Activated T-helper 17 cell treated with anti-CD3 and anti-CD28 coated beads, Interleukin-2, amount 50 U/mL, for 72 hours (primary cell): Measurements from ENCODE around the gene FAM78B. TPM values are rescaled to one million over a fixed set of nuclear protein-coding genes. Genes with fewer than 3 reads are reported as not detected.

Experiments
- ATAC-seq: fragments of 150-1000 bp; cut with Tn5 transposase; replicated peaks from 2 replicates; pipeline ENCODE4 v1.10.0; 2021; ENCODE audit warnings: mild to moderate bottlenecking, moderate library complexity
- H3K27ac Mint-ChIP-seq: one replicate; pipeline ENCODE4 v1.8.0; 2022; ENCODE audit warnings: mixed read lengths
- H3K27me3 Mint-ChIP-seq: one replicate; pipeline ENCODE4 v1.8.0; 2022; ENCODE audit warnings: mixed read lengths
- H3K36me3 Mint-ChIP-seq: one replicate; pipeline ENCODE4 v1.8.0; 2022; ENCODE audit warnings: low read depth, mild to moderate bottlenecking, mixed read lengths
- H3K4me1 Mint-ChIP-seq: one replicate; pipeline ENCODE4 v1.8.0; 2022; ENCODE audit warnings: mixed read lengths
- H3K4me3 Mint-ChIP-seq: one replicate; pipeline ENCODE4 v1.8.0; 2022; ENCODE audit warnings: mild to moderate bottlenecking, mixed read lengths
- H3K9me3 Mint-ChIP-seq: one replicate; pipeline ENCODE4 v1.8.0; 2022; ENCODE audit warnings: mixed read lengths
- total RNA-seq, 2 donors: library from RNA; stranded (reverse); gene quantifications; one replicate each; pipeline ENCODE4 v1.2.3, GENCODE V29; 2022

The FAM78B gene
- total RNA-seq, 2 donors from 2014 or later: 0.16 to 0.54 TPM

DNA sequence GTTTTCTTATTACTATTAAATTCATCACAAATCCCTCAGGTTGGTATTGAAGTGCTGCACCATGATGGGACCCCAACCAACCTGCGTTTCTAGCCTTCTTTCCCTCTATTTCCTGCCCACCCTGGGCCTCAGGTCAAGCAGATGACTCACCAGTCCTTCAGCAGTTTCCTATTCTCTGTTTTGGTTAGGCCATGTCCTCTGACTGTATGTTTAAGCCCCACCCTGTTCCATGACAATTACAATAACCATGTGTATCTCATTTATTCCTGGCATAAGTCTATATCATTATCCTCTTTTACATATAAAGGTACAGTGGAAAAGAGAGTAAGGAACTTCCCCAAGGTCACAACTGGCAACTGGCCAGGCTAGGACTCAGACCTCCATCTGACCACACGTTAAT is 5.3 kb upstream of the FAM78B start:
- H3K36me3 Mint-ChIP-seq: no peaks in the 10 kb centered on the region
- H3K27ac Mint-ChIP-seq: no peak overlapping the region
- no peak for ATAC-seq
- no peaks in the 10 kb centered on the region for H3K9me3 Mint-ChIP-seq
- H3K4me3 Mint-ChIP-seq: no peak overlapping the region
- no peaks in the 10 kb centered on the region for H3K4me1 Mint-ChIP-seq
- peaks cover 16% of the 10 kb centered on the region for H3K27me3 Mint-ChIP-seq

DNA sequence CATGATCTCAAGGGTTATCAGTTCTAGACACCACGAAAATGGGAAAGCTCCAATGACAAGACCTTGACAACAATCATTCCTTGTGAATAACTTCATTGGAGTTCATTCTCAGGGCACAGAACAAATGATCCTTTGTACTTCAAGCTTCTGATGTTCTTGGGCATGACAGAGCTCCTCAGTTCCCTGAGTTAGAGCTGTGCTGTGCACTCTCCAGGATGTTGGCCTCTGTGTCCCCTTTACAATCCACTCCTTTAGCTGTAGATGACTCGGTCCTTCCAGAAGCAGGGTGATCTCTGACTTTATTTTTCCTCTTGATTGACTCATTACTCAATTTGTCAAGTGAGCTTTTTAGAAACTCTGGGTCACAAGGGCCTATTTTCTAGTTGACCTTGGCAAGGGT is 3.9 kb upstream of the FAM78B start:
- ATAC-seq: peak; percentile 37
- H3K27ac Mint-ChIP-seq: no peak overlapping the region
- no peaks in the 10 kb centered on the region for H3K9me3 Mint-ChIP-seq
- H3K4me3 Mint-ChIP-seq: no peak overlapping the region
- no peaks in the 10 kb centered on the region for H3K4me1 Mint-ChIP-seq
- no peaks in the 10 kb centered on the region for H3K36me3 Mint-ChIP-seq
- H3K27me3 Mint-ChIP-seq: peaks cover 10% of the 10 kb centered on the region

DNA sequence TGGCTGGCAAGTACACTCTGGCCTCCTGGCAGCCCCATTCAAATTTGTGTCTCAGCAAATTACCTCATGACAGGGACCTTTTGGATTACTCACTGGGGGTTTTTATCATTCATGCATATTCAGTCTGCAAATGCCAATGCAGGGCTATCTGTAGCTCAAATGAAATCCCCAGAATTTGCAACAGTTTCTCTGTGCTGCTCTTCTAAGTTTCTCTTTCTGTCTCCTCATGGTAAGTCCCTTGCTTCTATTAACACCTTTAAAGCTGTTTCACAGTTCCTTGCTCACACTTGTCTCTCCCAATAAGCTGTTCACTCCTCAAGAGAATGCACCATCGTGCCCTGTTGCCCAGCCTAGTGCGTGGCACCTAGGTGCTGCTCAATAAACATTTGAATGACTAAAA is 3.3 kb upstream of the FAM78B start:
- H3K4me1 Mint-ChIP-seq: no peaks in the 10 kb centered on the region
- peaks cover 10% of the 10 kb centered on the region for H3K27me3 Mint-ChIP-seq
- no peak overlapping the region for H3K27ac Mint-ChIP-seq
- H3K9me3 Mint-ChIP-seq: no peaks in the 10 kb centered on the region
- no peaks in the 10 kb centered on the region for H3K36me3 Mint-ChIP-seq
- no peak overlapping the region for H3K4me3 Mint-ChIP-seq
- peak; percentile 67 for ATAC-seq

DNA sequence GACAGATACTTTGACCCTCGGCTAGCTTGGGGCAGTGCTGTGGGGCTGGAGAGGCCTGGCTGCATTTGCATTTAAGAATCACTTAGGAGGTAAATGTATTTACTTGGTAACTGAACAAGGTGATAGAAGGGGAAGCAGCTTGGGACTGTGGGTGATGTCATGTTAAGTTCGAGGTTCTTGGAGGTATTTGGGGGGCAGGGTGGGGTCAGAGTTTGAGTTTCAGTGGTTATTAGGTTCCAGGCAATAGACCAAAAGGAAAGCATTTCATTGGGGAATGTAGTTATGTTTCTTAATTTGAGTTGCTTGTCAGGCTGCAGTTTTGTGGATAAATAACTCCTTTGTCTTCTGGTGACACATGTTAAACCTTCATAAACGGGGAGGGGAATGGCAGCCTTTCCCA is 2.4 kb upstream of the FAM78B start:
- Mint-ChIP-seq H3K4me3 (no peak overlapping the region), H3K27me3 (peaks cover 10% of the 10 kb centered on the region), H3K36me3 (no peaks in the 10 kb centered on the region), H3K4me1 (no peaks in the 10 kb centered on the region), H3K27ac (no peak overlapping the region), H3K9me3 (no peaks in the 10 kb centered on the region)
- no peak for ATAC-seq

DNA sequence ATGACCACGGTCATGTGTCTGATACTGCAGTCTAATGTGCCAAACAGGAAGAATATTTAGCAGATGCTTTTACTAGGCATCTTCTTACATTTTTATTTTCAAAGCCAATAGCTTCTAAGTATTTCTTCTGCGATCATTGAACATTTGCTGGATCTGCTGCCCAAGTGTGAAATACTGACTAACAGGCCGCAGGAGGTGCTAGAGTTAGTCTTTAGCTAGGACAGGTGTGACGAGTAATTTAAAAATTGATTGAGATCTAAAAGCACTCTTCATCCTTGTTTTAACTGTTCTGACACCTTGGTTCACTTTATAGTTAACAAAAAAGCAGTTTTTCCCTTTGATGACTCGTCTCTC is 748 bp upstream of the FAM78B start:
- ATAC-seq: no peak
- Mint-ChIP-seq H3K27ac (no peak overlapping the region), H3K27me3 (peaks cover 14% of the 10 kb centered on the region), H3K36me3 (no peaks in the 10 kb centered on the region), H3K4me1 (no peaks in the 10 kb centered on the region), H3K4me3 (peak overlapping the region; percentile 53), H3K9me3 (no peaks in the 10 kb centered on the region)

DNA sequence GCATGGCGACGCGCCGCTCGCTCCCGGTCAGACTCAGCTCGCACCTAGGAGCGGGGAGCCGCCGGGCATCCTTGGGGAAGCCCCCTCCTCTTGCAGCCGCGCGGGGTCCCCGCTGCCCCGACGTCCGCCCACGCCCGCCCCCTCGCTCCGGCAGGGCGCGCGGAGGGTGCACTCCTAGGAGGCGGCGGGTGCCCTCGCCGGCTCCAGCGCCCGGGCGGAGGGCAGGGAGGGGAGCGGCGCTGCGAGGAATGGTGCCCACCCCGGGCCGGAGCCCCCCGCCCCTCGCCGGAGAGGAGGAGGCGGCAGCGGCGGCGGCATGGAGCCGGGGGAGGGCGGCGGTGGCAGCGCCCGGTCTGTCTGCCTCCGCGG is 488 bp downstream of the FAM78B start:
- Mint-ChIP-seq H3K9me3 (no peaks in the 10 kb centered on the region), H3K27me3 (peaks cover 22% of the 10 kb centered on the region)

DNA sequence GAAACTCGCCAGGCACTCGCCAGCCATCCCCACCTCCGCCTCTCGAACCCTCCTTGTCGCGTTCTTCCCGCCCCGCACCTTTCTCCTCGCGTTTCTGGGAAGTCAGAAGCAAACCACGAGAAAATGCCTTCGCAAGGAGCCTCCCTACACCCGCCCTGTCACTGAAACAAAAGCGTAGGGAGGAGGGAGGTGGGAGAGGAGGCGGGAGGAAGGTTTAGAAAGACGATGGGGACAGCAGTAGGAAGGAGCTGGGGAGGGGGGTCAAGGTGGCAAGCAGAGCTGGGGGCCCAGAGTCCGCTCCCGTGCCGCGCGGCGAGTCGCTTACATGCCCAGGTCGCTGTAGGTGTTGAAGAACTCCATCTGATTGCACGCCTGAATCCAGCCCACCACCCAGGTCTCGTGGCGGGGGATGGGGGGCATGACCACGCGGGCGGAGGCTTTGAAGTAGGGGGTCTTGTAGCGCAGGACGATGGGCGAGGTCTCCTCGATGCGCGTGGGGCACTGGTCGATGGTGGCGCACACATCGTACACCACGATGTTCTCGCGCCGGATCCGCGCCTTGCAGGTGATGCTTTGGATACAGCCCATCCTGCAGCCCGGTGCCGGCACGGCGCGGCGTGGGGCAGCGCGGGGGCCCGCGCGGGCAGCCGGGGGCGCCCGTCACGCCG is 1.0 kb downstream of the FAM78B start:
- no peak for ATAC-seq
- H3K9me3 Mint-ChIP-seq: no peaks in the 10 kb centered on the region
- no peaks in the 10 kb centered on the region for H3K4me1 Mint-ChIP-seq
- no peaks in the 10 kb centered on the region for H3K36me3 Mint-ChIP-seq
- H3K27ac Mint-ChIP-seq: no peak overlapping the region
- peak overlapping the region; percentile 62 for H3K4me3 Mint-ChIP-seq
- H3K27me3 Mint-ChIP-seq: peaks cover 23% of the 10 kb centered on the region

More for the DNA sequence above, 488 bp downstream of the FAM78B start:
- Mint-ChIP-seq H3K4me3 (no peak overlapping the region), H3K4me1 (no peaks in the 10 kb centered on the region), H3K36me3 (no peaks in the 10 kb centered on the region), H3K27ac (no peak overlapping the region)
- ATAC-seq: no peak

DNA sequence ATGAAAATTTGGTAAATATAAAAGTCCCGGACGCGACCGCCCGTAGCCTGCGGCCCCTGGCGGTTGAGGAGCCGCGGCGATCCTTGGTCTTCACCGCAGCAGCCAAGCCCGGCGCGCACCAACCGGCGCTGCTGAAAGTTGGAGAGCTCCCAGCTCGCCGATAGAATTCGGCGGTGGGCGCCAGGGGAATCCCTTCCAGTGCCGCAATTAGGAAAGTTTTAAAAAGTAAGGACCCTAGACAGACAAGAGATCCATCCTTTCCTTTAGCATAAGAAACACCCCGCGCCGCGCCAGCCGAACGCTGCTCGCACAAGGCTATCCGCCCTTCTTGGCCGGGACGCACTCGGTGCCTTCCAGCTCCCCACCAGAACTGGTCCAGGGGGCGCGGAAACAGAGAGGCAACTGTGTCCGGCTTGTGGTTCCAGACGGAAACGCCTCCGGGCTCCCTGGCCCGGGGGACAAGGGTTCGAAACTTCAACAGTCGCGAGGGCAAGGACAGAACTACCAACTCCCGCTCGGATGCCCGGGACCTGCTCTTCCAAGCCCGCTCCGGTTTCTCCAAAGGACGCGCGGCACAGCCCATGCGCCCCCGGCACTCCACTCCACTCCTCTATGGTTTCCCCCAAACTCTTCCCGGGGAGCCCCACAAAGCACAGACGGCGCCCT is 1.7 kb downstream of the FAM78B start:
- H3K4me3 Mint-ChIP-seq: peak overlapping the region; percentile 62
- H3K4me1 Mint-ChIP-seq: no peaks in the 10 kb centered on the region
- H3K36me3 Mint-ChIP-seq: no peaks in the 10 kb centered on the region
- ATAC-seq: no peak
- H3K27me3 Mint-ChIP-seq: peaks cover 17% of the 10 kb centered on the region
- H3K9me3 Mint-ChIP-seq: no peaks in the 10 kb centered on the region
- H3K27ac Mint-ChIP-seq: no peak overlapping the region

DNA sequence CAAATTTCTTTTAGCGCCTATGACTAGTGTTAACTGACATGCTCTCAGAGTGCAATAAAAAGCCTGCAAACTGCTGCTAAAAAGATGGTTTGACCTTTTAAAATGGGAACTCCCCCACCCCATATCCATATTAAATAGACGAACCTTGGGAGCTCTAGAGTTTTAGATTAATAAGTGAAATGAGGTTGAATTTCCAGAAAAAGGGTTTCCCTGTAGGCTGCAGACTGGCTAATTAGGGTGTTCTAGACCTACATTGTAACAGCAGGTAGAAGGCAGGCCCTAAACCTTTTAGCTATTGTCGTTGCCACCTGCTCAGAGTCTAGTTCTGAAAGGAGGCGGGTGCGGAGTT is 2.2 kb downstream of the FAM78B start:
- no peak overlapping the region for H3K27ac Mint-ChIP-seq
- H3K4me1 Mint-ChIP-seq: no peaks in the 10 kb centered on the region
- H3K27me3 Mint-ChIP-seq: peaks cover 17% of the 10 kb centered on the region
- no peaks in the 10 kb centered on the region for H3K36me3 Mint-ChIP-seq
- H3K4me3 Mint-ChIP-seq: peak overlapping the region; percentile 62
- no peak for ATAC-seq
- H3K9me3 Mint-ChIP-seq: no peaks in the 10 kb centered on the region

DNA sequence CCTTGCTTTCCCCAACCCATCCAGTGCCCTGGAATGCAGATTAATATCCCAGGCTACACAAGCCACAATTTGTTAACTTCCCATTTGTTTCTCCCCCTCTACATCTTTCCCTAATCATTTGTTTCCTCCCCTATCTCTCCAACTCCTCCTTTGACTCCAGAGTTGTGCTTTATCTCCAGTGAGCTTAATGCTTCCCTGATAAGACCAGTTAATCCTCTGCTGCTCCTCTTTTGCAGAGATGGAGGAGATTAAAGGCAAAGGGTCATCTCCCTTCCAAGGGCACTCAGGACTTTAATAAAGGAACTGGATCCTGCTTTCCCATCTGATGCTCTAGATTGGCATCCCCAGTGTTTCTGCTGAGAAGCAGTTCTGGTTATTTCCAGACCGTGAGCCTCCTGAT is 7.1 kb downstream of the FAM78B start:
- H3K9me3 Mint-ChIP-seq: no peaks in the 10 kb centered on the region
- no peak overlapping the region for H3K4me3 Mint-ChIP-seq
- H3K36me3 Mint-ChIP-seq: no peaks in the 10 kb centered on the region
- no peak overlapping the region for H3K27ac Mint-ChIP-seq
- ATAC-seq: no peak
- H3K27me3 Mint-ChIP-seq: peaks cover 17% of the 10 kb centered on the region
- H3K4me1 Mint-ChIP-seq: no peaks in the 10 kb centered on the region

DNA sequence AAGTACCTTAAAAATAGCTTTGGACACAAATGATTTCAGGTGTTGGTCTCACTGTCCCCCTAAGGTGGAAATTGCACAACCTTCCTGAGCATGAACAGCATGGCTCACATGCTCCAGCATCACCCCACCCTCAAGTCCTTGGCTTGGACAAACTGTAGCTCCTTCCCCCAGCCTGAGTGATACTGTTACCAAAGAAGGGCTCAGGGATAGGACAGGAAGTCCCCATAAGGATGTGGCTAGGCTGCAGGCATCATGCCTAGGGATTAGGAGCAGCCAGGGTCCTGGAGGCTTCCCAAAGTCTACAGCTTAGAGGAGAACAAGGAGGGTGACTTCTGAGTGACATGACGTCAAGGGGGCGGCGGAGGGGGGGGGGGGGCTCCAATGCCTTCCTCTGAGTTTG is 10.1 kb downstream of the FAM78B start:
- Mint-ChIP-seq H3K4me1 (no peaks in the 10 kb centered on the region), H3K9me3 (no peaks in the 10 kb centered on the region), H3K4me3 (no peak overlapping the region), H3K27me3 (peaks cover 8% of the 10 kb centered on the region), H3K36me3 (no peaks in the 10 kb centered on the region), H3K27ac (no peak overlapping the region)
- ATAC-seq: no peak

DNA sequence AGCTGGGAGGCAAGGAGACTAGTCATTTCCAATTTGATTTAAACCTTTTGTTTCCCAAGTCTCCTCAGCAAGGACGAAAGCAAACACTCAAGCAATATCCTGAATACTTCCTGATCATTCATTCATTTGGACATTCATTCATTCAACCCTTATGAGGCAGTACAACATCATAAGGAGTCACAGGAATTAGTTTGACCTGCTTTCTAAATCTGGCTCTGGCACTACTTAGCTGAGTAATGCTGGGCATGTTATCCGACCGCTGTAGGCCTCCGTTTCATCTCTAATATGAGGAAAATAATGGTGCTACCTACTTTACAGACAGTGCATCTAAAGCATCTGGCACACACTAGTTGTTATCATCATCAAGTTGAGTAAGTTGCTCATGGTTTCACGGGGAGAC is 11.7 kb downstream of the FAM78B start:
- ATAC-seq: no peak
- Mint-ChIP-seq H3K9me3 (no peaks in the 10 kb centered on the region), H3K4me1 (no peaks in the 10 kb centered on the region), H3K4me3 (no peak overlapping the region), H3K27ac (no peak overlapping the region), H3K27me3 (peaks cover 4% of the 10 kb centered on the region), H3K36me3 (no peaks in the 10 kb centered on the region)

DNA sequence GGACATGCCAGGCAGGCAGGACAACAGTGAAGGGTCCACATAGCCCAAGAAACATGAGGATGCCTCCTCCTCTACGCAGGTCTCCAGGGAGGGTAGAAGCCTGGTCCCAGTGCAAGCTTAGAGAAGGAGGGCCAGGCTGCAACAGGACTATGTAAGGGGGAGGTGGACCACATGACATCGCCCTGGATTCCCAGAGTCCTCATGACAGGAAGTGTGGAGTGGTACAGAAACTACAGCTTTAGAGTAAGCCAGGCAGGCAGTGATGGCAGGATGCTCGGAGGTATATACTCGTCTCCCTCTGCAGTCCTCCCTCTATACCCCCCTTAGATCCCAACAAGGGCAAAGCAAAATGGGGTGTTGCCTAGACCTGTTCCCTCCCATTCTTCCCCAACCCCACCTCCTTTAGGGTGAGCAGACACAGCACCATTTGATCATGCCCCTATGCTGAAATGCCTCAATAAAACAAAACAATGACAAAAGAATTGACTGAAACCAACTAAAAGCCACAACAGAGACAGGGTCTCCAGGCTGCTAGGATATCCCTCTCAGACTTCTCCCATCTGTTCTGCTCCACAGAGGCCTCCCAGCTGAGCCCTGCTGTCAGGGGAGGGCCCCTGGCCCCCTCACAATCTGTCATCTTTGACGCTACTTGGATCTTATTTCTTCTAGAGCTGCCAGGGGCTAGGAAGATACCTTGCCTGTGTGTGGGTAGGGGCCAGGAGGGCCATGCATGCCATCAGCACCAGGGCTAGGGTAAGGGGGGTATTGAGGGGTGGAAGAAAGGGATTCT is 13.1 kb downstream of the FAM78B start:
- Mint-ChIP-seq H3K9me3 (no peaks in the 10 kb centered on the region), H3K4me1 (no peaks in the 10 kb centered on the region), H3K36me3 (no peaks in the 10 kb centered on the region), H3K27me3 (peaks cover 4% of the 10 kb centered on the region), H3K4me3 (no peak overlapping the region), H3K27ac (no peak overlapping the region)
- ATAC-seq: no peak

DNA sequence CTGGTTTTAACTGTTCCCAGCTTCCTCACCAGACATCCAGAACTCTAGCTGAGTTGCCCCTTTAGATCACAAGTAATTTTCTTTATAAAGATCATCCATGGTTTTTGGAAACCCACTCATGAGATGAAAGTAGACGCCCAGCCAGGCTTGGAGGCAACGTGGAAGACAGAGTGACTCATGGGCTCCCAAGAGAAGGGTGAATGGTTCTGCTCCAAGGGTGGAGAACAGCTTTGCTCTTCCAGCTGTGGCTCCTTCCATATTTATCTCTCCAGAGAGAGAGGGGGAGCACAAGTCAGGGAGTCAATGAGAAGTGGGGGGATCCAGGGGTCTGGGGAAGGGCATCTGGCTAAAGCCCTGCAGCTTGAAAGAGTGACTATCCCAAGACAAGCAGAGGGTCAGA is 13.8 kb downstream of the FAM78B start:
- no peaks in the 10 kb centered on the region for H3K36me3 Mint-ChIP-seq
- no peaks in the 10 kb centered on the region for H3K4me1 Mint-ChIP-seq
- H3K27me3 Mint-ChIP-seq: peaks cover 4% of the 10 kb centered on the region
- ATAC-seq: no peak
- H3K4me3 Mint-ChIP-seq: no peak overlapping the region
- H3K9me3 Mint-ChIP-seq: no peaks in the 10 kb centered on the region
- H3K27ac Mint-ChIP-seq: no peak overlapping the region

DNA sequence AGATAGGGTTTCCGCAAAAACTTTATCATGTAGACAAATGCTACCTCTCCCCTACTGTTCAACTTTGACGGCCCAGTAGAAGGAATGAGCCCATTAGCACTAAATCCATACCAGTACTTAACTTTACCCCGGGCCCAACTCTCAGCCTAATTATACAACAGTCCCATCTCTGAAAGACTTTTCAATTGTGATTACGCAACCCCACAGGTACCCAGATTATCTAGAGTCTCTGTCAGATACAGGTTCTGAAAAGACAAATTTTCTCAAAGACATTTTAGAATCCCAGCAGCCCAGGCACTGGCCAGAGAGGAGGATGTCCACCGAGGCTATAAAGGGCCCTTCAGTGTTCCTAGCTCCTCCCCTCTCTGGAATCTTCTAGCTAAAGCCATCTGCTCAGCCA is 15.0 kb downstream of the FAM78B start:
- H3K4me3 Mint-ChIP-seq: no peak overlapping the region
- H3K36me3 Mint-ChIP-seq: no peaks in the 10 kb centered on the region
- no peak overlapping the region for H3K27ac Mint-ChIP-seq
- no peaks in the 10 kb centered on the region for H3K9me3 Mint-ChIP-seq
- peaks cover 4% of the 10 kb centered on the region for H3K27me3 Mint-ChIP-seq
- ATAC-seq: no peak
- H3K4me1 Mint-ChIP-seq: no peaks in the 10 kb centered on the region
